MM.1S (cell line): ENCODE data around the gene ANKS1B.

Experiments
- DNase-seq: peaks from one replicate; pipeline ENCODE4 v3.0.0-alpha.2; 2015
- H2AFZ ChIP-seq: fragments of 300-600 bp; sonication (generic); 2 replicates; pipeline ENCODE4 v1.6.0; 2016; ENCODE audit warnings: antibody characterized with exemption, low read length
- H3F3A ChIP-seq: fragments of 300-600 bp; sonication (generic); 2 replicates; pipeline ENCODE4 v1.6.1; 2016; ENCODE audit warnings: mild to moderate bottlenecking, antibody characterized with exemption, low read length, moderate library complexity, mixed read lengths; ENCODE audit not compliant: insufficient read depth
- H3K27ac ChIP-seq: fragments of 300-600 bp; sonication (generic); 2 replicates; pipeline ENCODE4 v1.5.1; 2016; ENCODE audit warnings: mild to moderate bottlenecking, low read length
- H3K27me3 ChIP-seq: fragments of 300-600 bp; sonication (generic); replicated peaks from 2 replicates; pipeline ENCODE4 v1.6.0; 2016; ENCODE audit warnings: low read length; ENCODE audit not compliant: insufficient read depth
- H3K36me3 ChIP-seq: fragments of 300-600 bp; sonication (generic); replicated peaks from 2 replicates; pipeline ENCODE4 v1.6.1; 2016; ENCODE audit warnings: mild to moderate bottlenecking, low read length, mixed read lengths; ENCODE audit not compliant: insufficient read depth
- H3K4me1 ChIP-seq: fragments of 300-600 bp; sonication (generic); 2 replicates; pipeline ENCODE4 v1.6.1; 2016; ENCODE audit warnings: low read length, mixed read lengths
- H3K4me2 ChIP-seq: fragments of 300-600 bp; sonication (generic); 2 replicates; pipeline ENCODE4 v1.6.0; 2016; ENCODE audit warnings: low read depth, low read length
- H3K4me3 ChIP-seq: fragments of 300-600 bp; sonication (generic); 2 replicates; pipeline ENCODE4 v1.5.1; 2016; ENCODE audit warnings: low read length, mixed read lengths
- H3K79me2 ChIP-seq: fragments of 300-600 bp; sonication (generic); 2 replicates; pipeline ENCODE4 v1.6.1; 2016; ENCODE audit warnings: mixed run types, low read length, mixed read lengths
- H3K9ac ChIP-seq: fragments of 300-600 bp; sonication (generic); 2 replicates; pipeline ENCODE4 v1.6.1; 2016; ENCODE audit warnings: low read length, mixed read lengths
- H3K9me2 ChIP-seq: fragments of 300-600 bp; sonication (generic); replicated peaks from 2 replicates; pipeline ENCODE4 v1.6.1; 2016; ENCODE audit warnings: mild to moderate bottlenecking, low read length, mixed read lengths; ENCODE audit not compliant: insufficient read depth
- H3K9me3 ChIP-seq: fragments of 300-600 bp; sonication (generic); replicated peaks from 2 replicates; pipeline ENCODE4 v1.6.1; 2016; ENCODE audit warnings: mild to moderate bottlenecking, low read length, mixed read lengths; ENCODE audit not compliant: insufficient read depth
- H4K20me1 ChIP-seq: fragments of 300-600 bp; sonication (generic); 2 replicates; pipeline ENCODE4 v1.6.1; 2016; ENCODE audit warnings: mild to moderate bottlenecking, low read length, moderate library complexity, mixed read lengths; ENCODE audit not compliant: insufficient read depth
- EZH2 ChIP-seq: fragments of 300-600 bp; sonication (generic); optimal IDR thresholded peaks from 2 replicates; pipeline ENCODE3; 2017; ENCODE audit warnings: low read depth, mild to moderate bottlenecking, antibody characterized with exemption, low read length, mixed read lengths
- EZH2phosphoT487 ChIP-seq: fragments of 300-600 bp; sonication (generic); IDR thresholded peaks from 2 replicates; pipeline ENCODE4 v1.6.1; 2018; ENCODE audit warnings: antibody characterized with exemption, low read length
- TF ChIP-seq, protein P1 (sequence below): fragments of 300-600 bp; sonication (generic); IDR thresholded peaks from 2 replicates; pipeline ENCODE4 v1.5.1; 2016; ENCODE audit warnings: antibody characterized with exemption, low read length, mixed read lengths

The ANKS1B gene

DNA sequence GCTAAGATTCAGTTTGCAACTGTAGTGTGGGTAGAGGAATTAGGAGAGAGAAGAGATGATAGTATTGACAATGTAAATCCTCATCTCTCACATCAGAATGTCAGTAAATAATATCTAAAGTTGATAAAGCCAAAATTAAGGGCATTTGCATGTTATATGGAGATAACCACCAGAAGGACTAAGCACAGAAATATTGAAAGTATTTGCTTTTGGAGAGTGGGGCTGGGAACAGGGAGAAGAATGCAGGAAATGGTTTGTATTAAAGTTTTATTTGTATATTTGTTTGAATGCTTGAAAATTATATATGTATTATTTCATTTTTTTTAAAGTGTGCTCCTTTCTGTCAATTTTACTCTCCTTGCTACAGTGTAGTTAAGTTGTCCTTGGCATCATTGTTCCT is 848.2 kb downstream of the ANKS1B start:
- TF ChIP-seq, protein P1, sequence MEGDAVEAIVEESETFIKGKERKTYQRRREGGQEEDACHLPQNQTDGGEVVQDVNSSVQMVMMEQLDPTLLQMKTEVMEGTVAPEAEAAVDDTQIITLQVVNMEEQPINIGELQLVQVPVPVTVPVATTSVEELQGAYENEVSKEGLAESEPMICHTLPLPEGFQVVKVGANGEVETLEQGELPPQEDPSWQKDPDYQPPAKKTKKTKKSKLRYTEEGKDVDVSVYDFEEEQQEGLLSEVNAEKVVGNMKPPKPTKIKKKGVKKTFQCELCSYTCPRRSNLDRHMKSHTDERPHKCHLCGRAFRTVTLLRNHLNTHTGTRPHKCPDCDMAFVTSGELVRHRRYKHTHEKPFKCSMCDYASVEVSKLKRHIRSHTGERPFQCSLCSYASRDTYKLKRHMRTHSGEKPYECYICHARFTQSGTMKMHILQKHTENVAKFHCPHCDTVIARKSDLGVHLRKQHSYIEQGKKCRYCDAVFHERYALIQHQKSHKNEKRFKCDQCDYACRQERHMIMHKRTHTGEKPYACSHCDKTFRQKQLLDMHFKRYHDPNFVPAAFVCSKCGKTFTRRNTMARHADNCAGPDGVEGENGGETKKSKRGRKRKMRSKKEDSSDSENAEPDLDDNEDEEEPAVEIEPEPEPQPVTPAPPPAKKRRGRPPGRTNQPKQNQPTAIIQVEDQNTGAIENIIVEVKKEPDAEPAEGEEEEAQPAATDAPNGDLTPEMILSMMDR = no peak
- no peak for TF ChIP-seq EZH2

DNA sequence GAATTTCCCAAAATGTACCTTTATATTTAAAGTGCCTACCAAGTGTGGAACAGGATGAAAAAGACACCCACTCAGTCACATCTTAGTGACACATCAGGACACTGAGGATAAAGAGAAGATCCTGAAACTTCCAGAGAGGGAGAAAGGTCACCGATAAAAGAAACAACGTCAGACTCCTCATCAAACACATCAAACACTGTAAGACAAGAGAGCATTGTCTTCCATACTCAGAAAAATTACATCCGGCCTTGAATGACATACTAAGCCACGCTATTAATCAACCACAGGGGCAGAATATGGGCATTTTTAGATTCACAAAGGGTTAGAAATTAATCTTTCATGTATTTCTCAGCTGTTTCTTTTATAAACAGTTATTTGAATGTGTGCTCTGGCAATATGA is 849.4 kb downstream of the ANKS1B start:
- no peak for DNase-seq
- no peak overlapping the region for H3K4me2 ChIP-seq
- no peak for TF ChIP-seq EZH2phosphoT487
- no peak for TF ChIP-seq EZH2
- TF ChIP-seq, protein P1 = no peak

More for the DNA sequence above, 848.2 kb downstream of the ANKS1B start:
- no peak overlapping the region for H3K27ac ChIP-seq
- no peaks in the 10 kb centered on the region for H3K9me2 ChIP-seq
- no peak for DNase-seq
- no peaks in the 10 kb centered on the region for H3K36me3 ChIP-seq
- no peaks in the 10 kb centered on the region for H3K79me2 ChIP-seq
- no peaks in the 10 kb centered on the region for H3K27me3 ChIP-seq
- no peak overlapping the region for H2AFZ ChIP-seq
- H3K4me3 ChIP-seq = no peak overlapping the region
- H3F3A ChIP-seq = no peaks in the 10 kb centered on the region
- no peak overlapping the region for H3K9ac ChIP-seq
- no peaks in the 10 kb centered on the region for H3K9me3 ChIP-seq
- H3K4me1 ChIP-seq = no peaks in the 10 kb centered on the region
- no peak overlapping the region for H3K4me2 ChIP-seq
- no peaks in the 10 kb centered on the region for H4K20me1 ChIP-seq

DNA sequence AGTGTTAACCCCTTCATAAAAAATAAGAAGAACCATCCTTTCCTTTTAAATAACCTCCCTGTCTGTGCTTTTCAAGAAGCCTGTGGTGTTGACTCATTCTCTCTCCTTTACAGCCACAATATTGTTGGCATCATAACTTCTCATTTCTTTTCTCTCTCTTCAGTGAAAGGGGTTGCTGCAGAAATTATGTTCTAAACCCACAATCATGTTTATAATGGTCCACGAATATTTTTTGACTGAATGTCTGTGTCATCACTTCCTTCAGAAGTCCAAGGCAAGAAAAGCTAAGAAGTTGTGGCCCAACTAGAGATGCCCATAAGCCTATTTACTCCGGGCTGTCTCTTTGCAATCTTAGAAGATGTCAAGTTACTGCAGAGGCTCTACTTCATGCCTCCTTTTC is 851.3 kb downstream of the ANKS1B start:
- Histone ChIP-seq H3K9me2 (no peaks in the 10 kb centered on the region), H2AFZ (no peak overlapping the region), H3K27me3 (no peaks in the 10 kb centered on the region), H3F3A (no peaks in the 10 kb centered on the region), H3K9ac (no peak overlapping the region), H3K36me3 (no peaks in the 10 kb centered on the region), H3K4me3 (no peak overlapping the region), H3K4me2 (no peak overlapping the region), H3K27ac (no peak overlapping the region), H4K20me1 (no peaks in the 10 kb centered on the region), H3K4me1 (no peaks in the 10 kb centered on the region), H3K79me2 (no peaks in the 10 kb centered on the region), H3K9me3 (no peaks in the 10 kb centered on the region)
- no peak for DNase-seq
- TF ChIP-seq EZH2phosphoT487 (no peak), EZH2 (no peak)
- TF ChIP-seq, protein P1 = no peak

More for the DNA sequence above, 849.4 kb downstream of the ANKS1B start:
- no peak overlapping the region for H3K4me3 ChIP-seq
- H2AFZ ChIP-seq = no peak overlapping the region
- H3K27ac ChIP-seq = no peak overlapping the region
- no peaks in the 10 kb centered on the region for H3K27me3 ChIP-seq
- no peaks in the 10 kb centered on the region for H3F3A ChIP-seq
- H3K4me1 ChIP-seq = no peaks in the 10 kb centered on the region
- no peaks in the 10 kb centered on the region for H3K79me2 ChIP-seq
- H3K36me3 ChIP-seq = no peaks in the 10 kb centered on the region
- no peaks in the 10 kb centered on the region for H3K9me2 ChIP-seq
- no peaks in the 10 kb centered on the region for H4K20me1 ChIP-seq
- no peaks in the 10 kb centered on the region for H3K9me3 ChIP-seq
- no peak overlapping the region for H3K9ac ChIP-seq
